ENCODE measurements around the gene OR1J1.

Gene OR1J1

GRCh38 chr9:122477826-122478225 lies at the start of gene OR1J1:
Gene OR1J1, minus strand, starts transcription at chr9:122477926. Its CDS starts 0 bp downstream, at chr9:122477926.
- no peak within 1 kb of the TSS for H3K4me3 ChIP-seq (ENCODE audit: low read depth, low read length)

DNA sequence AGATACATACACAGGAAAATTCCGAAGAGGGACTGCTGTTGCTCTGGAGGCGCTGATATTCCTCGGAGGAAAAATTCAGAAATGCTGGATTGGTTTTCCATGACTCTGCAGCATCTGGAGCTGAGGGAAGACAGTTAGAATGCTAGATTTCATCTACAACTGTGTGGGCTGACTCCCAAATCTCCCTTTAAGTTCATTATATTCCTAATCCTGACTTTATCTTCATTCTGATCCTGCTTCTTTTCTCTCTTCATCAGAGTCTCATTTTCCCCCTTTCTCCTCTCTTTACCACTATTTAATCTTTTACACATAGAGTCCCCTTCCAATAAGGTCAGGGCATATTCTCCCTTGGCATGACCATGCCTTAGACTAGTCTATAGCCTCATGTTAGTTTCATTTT lies 49.5 kb upstream of the OR1J1 start, which contains the start of gene OR1N1:
TSS of gene OR1N1 (minus strand) at position 101 of the 400 bp plus-strand sequence. CDS start at position 101, 0 bp downstream.
- H3K4me3 ChIP-seq (ENCODE audit: low read depth, low read length): no peak within 1 kb of the TSS

DNA sequence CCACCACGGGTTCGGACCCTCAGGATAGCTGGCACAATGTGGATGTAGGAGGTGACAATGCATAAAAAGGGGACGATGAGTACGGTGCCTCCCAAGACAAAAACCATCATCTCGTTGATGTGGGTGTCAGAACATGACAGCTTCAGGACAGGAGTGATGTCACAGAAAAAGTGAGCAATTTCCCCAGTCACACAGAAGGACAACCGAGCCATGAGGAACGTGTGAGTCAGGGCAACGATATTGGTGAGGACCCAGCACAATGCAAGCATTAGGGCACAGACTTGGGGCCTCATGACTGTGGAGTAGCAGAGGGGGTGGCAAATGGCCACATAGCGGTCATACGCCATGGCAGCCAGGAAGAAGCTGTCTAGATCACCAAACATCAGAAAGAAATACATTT lies 48.9 kb upstream of the OR1J1 start:
- no peak overlapping the region for H3K4me3 ChIP-seq (ENCODE audit: low read depth, low read length)

- H3K4me3 ChIP-seq (ENCODE audit: low read depth, low read length): no peak overlapping the region
Measured at GRCh38 chr9:122519376-122519775, 41.6 kb upstream of the OR1J1 start.

DNA sequence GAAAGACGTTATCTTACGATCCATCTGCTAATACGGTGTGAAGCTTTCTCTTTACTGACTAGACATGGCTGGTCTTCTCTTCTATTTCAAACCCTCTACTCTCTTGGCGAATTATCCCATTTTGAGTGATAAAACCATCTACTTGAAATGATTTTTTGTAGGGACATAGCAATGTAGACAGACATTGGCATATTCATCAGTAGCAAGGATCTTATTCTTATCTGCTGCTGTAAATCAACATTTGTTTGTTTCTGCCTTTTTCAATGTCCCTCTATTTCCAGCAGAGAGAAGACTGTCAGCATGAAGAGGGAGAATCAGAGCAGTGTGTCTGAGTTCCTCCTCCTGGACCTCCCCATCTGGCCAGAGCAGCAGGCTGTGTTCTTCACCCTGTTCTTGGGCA lies 41.1 kb upstream of the OR1J1 start, which contains the start of gene OR1J4:
TSS of gene OR1J4 (plus strand) at position 301 of the 400 bp plus-strand sequence. CDS start at position 301, 0 bp downstream.
- H3K4me3 ChIP-seq (ENCODE audit: low read depth, low read length): no peak within 1 kb of the TSS

DNA sequence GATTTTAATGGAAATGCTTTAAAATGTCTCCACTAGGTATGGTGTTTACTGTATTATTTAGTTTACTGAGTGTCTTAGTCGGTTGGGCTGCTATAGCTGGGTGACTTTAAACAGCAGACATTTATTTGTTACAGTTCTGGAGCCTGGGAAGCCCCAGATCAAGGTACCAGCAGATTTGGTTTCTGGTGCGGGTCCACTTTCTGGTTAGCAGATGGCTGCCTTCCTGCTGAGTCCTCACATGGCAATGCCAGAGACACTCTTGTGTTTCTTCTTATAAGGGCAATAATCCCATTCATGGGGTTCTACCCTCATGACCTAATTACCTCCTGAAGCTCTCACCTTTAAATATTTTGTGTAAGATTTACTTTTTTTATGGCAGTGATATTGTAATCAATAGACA lies 40.5 kb upstream of the OR1J1 start:
- H3K4me3 ChIP-seq (ENCODE audit: low read depth, low read length): no peak overlapping the region

- no peak within 1 kb of the TSS for H3K4me3 ChIP-seq (ENCODE audit: low read depth, low read length)
Measured at GRCh38 chr9:122510502-122510901, 32.8 kb upstream of the OR1J1 start, which contains the start of gene OR1J2. Gene OR1J2, plus strand, starts transcription at chr9:122510802. Its CDS starts 0 bp downstream, at chr9:122510802.

- H3K4me3 ChIP-seq (ENCODE audit: low read depth, low read length): no peak overlapping the region
Measured at GRCh38 chr9:122506964-122507363, 29.2 kb upstream of the OR1J1 start.

DNA sequence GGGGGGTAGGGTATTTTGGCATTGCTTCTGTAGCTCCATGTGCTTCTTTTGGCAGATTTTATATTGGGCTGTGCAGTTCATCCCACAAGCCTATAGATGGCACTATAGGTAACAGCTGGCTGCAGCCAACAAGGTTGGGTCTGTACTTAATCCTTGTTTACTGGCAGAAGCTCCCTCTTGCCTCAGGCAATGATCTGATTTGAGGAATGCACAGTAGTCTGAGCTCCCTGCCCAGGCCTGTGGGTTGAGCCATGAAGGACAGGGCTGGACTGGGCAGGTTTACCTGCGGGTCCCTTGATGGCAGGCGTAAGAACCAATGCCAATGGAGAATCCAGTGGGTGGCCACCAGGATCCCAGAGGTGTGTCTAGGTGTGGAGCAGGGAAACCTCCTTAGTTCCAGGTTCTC lies 21.2 kb upstream of the OR1J1 start:
- H3K4me3 ChIP-seq (ENCODE audit: low read depth, low read length): no peak overlapping the region

DNA sequence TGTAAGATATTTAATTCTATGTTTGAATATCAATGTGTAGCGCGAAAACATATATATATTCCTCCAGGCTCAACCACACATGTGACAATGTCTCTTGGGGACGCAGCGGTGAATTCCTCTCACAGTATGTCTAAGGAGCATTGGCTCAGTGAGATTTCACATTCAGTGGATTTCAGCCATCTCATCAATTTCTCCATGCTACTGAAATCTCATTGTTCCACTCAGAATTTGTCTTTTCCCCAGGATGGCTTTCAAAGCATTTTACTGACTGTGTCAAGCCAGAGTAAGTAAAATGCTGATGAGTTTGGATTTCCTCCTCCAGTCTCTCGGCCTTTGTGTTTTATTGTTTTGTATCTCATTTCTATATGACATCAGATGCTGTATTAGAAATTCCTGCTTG lies 1.3 kb upstream of the OR1J1 start:
- no peak overlapping the region for H3K4me3 ChIP-seq (ENCODE audit: low read depth, low read length)

DNA sequence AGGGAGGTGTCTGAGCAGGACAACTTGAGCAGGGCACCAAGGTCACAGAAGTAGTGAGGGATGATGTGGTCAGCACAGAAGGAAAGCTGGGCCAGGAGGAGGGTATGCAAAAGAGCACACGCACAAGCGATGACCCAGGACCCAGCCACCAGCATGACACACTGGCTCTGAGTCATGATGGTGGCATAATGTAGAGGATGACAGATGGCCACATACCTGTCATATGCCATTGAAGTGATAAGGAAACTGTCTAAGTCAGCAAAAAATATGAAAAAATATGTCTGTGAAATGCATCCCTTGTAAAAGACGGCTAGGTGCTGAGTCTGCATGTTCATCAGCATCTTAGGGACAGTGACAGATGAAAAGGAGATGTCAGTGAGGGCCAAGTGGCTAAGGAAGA lies 380 bp downstream of the OR1J1 start:
- H3K4me3 ChIP-seq (ENCODE audit: low read depth, low read length): no peak overlapping the region

DNA sequence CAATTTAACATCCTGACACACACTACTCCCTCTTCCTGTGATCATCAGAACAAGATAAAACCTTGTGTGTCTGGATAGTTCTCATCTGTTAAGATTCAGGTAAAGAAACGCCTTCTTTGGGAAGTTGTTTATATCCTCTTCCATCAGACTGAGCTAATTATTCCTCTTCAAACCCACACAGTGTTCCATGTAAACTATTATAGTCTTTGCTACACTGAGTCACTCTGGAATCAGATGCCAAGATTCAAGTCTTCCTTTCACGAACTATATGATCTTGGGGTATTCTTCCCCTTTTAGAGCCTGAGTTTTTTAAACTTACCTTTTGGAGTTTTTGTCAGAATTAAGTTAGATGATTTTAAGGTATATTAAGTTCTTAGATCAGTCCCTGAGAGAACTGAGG lies 2.0 kb downstream of the OR1J1 start:
- H3K4me3 ChIP-seq (ENCODE audit: low read depth, low read length): no peak overlapping the region

GRCh38 chr9:122474561-122474960 lies 3.2 kb downstream of the OR1J1 start:
- H3K4me3 ChIP-seq (ENCODE audit: low read depth, low read length): no peak overlapping the region

GRCh38 chr9:122468735-122469134 lies 9.0 kb downstream of the OR1J1 start:
- H3K4me3 ChIP-seq (ENCODE audit: low read depth, low read length): no peak overlapping the region

DNA sequence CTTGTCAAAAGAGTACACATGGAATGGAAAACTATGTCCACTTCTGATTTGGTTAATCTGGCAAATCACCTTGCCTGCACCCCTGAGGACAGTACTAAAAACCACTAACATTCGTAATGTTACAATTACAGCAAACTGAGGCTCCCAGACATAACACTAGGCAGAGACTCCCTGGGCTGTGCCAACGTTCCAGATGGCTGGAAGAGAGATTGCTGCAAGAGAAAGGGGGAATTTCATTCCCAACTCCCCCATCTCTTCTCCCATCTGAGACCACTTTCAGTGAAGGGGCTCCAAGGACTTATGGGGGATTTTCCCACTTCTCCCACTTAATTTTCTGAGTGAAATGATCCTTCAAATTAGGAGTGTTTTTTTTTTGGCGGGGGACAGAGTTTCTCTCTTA lies 11.3 kb downstream of the OR1J1 start:
- no peak overlapping the region for H3K4me3 ChIP-seq (ENCODE audit: low read depth, low read length)

GRCh38 chr9:122464633-122465567 lies 12.8 kb downstream of the OR1J1 start:
- H3K4me3 ChIP-seq (ENCODE audit: low read depth, low read length): no peak overlapping the region

- H3K4me3 ChIP-seq (ENCODE audit: low read depth, low read length): no peak overlapping the region
Measured at GRCh38 chr9:122463828-122464632, 13.7 kb downstream of the OR1J1 start.

DNA sequence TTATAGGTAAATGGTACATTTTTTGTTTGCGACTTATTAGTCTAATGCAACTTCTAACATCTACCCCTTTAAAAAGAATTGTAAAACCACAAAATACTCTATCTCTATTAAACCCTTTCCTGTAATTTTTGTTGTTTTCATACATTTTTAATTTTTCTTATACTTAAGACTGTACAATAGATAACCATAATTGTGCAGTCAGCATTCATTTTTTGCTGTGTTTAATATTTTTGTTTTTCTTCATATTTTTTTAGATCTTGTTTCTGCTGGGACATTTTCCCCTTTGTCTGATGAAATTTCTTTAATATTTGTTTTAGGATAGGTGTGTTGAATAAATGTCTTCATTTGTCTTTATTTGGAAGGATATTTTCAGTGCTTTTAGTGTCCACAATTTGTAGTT lies 19.9 kb downstream of the OR1J1 start:
- no peak overlapping the region for H3K4me3 ChIP-seq (ENCODE audit: low read depth, low read length)

DNA sequence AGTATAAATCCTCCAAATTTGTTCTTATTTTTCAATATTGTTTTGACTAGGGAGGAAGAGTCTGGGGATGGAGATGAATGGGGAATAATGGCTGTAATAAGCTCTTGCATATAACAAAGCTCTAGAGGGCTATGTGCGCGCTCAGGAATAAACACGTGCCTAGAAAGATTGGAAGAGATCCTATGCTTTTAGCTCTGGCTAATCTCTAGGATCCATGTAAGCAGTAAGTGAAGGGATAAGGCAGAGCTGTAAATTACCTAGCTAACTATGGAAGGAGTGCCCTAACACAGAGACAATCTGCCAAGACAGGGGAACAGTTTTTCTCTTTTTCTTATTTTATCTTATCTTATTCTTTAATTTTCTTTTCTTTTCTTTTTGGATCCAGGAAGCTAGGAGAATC lies 21.6 kb downstream of the OR1J1 start:
- H3K4me3 ChIP-seq (ENCODE audit: low read depth, low read length): no peak overlapping the region

- H3K4me3 ChIP-seq (ENCODE audit: low read depth, low read length): no peak overlapping the region
Measured at GRCh38 chr9:122453677-122454135, 24.0 kb downstream of the OR1J1 start.

DNA sequence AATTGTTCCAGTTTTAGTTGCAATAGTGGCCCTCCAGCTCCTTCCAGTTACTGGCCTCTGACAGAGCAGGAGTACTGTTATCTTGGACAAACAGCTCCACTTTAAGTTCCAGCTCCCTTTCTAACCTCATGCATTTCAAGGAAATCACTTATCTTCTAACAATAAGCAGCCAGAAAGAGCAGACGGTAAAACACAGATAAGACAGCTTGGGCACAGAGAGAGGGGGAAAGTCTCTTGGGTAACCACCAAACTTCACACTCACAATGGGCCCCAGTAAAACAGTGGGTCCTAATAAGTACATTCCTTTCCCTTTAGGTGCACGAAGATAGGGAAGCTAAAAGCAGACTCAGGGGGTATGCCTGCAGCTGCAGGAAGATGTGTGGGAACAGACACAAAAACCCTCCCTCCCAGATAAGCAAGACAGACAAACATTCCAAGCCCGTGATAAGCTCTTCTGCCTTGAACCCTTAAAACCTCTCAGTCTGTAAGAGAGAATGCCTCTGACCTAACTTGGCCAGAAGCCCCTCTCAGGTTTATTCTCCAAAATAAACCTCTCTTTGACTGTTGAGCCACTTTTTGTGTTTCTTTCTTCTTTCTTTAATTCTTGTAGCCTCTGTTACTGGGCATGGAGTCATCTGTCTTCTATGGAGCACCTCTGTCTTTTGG lies 30.8 kb downstream of the OR1J1 start:
- H3K4me3 ChIP-seq (ENCODE audit: low read depth, low read length): no peak overlapping the region
